Neutrophil (primary cell): ENCODE measurements around the gene RAET1G.

Experiments
- H3K27ac ChIP-seq: fragments of 200-600 bp; sonication (generic); 2 replicates; pipeline ENCODE4 v1.5.1; 2016; ENCODE audit warnings: mild to moderate bottlenecking, moderate library complexity
- H3K27me3 ChIP-seq: fragments of 200-600 bp; sonication (generic); 2 replicates; pipeline ENCODE4 v1.6.0; 2016; ENCODE audit warnings: mild to moderate bottlenecking
- H3K36me3 ChIP-seq: fragments of 200-600 bp; sonication (generic); 2 replicates; pipeline ENCODE4 v1.5.1; 2017
- H3K4me1 ChIP-seq, 2 experiments: fragments of 200-600 bp in 1 of 2; sonication (generic) in 1 of 2; 1 replicate in 1 of 2; 2 replicates in 1 of 2; pipeline versions ENCODE4 v1.5.1 to v1.6.1; 2013 to 2016; ENCODE audit warnings: low read depth in 1 of 2, low read length in 1 of 2, mild to moderate bottlenecking in 1 of 2, moderate library complexity in 1 of 2; ENCODE audit not compliant: control insufficient read depth in 1 of 2, insufficient read depth in 1 of 2
- H3K4me3 ChIP-seq, 2 experiments: fragments of 200-600 bp in 1 of 2; sonication (generic) in 1 of 2; 1 replicate in 1 of 2; 2 replicates in 1 of 2; pipeline ENCODE4 v1.5.1; 2013 to 2016; ENCODE audit warnings: low read depth in 1 of 2, low read length in 1 of 2, mild to moderate bottlenecking in 1 of 2, moderate library complexity in 1 of 2
- H3K9me3 ChIP-seq: fragments of 200-600 bp; sonication (generic); 2 replicates; pipeline ENCODE4 v1.5.1; 2016
- TF ChIP-seq, protein P1 (sequence below): fragments of 200-600 bp; sonication (generic); IDR thresholded peaks from 2 replicates; pipeline ENCODE4 v1.5.1; 2016; ENCODE audit warnings: antibody characterized with exemption

The RAET1G gene

DNA sequence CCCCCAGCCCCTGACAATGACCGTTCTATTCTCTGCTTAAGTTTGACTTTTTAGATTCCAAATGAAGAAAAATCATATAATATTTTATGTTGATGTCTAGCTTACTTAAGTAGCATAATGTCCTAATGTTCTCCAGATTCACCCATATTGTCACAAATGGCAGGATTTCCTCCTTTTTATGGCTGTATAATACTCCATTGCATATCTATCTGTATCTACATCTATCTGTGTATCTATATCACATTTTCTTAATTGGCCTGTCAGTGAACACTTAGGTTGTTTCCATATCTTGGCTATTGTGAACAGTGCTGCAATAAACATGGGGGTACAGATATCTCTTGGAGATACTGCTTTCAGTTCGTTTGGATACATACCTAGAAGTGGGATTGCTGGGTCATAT, 51.7 kb downstream of the RAET1G start:
- no peaks in the 10 kb centered on the region for H3K9me3 ChIP-seq
- peaks cover 63% of the 10 kb centered on the region for H3K27me3 ChIP-seq
- H3K4me3 ChIP-seq = no peak overlapping the region
- H3K4me1 ChIP-seq = no peaks in the 10 kb centered on the region
- no peaks in the 10 kb centered on the region for H3K36me3 ChIP-seq
- no peak overlapping the region for H3K27ac ChIP-seq
- TF ChIP-seq, protein P1, sequence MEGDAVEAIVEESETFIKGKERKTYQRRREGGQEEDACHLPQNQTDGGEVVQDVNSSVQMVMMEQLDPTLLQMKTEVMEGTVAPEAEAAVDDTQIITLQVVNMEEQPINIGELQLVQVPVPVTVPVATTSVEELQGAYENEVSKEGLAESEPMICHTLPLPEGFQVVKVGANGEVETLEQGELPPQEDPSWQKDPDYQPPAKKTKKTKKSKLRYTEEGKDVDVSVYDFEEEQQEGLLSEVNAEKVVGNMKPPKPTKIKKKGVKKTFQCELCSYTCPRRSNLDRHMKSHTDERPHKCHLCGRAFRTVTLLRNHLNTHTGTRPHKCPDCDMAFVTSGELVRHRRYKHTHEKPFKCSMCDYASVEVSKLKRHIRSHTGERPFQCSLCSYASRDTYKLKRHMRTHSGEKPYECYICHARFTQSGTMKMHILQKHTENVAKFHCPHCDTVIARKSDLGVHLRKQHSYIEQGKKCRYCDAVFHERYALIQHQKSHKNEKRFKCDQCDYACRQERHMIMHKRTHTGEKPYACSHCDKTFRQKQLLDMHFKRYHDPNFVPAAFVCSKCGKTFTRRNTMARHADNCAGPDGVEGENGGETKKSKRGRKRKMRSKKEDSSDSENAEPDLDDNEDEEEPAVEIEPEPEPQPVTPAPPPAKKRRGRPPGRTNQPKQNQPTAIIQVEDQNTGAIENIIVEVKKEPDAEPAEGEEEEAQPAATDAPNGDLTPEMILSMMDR = no peak

DNA sequence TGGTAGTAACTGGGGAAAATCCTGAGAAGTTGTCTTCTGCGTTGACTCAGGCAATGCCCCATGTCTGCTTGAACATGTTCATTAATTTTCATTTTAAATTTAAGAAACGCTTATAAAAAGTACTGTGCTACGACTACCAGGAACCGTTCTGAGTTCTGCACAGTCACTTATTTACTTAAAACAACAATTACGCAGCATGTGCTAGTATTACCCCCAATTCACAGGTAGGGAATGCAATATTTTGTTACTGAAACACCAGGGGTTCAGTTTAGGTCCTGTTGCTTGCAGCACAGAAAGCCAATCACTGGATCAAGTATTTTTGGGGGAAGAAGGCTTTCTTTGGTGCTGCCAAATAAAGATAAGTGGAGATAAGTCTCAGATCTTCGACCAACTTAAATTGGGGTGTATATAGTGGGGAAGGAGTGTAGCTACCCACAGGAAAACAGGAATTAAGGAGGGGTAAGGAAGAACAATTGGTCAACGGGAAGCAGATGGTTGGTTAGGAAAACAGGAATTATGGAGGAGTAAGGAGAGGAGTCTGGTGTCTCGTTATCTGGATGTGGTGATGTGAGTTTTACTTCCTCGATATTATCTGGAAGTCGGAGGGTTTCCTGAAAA, 53.5 kb downstream of the RAET1G start:
- H3K27ac ChIP-seq = no peak overlapping the region

DNA sequence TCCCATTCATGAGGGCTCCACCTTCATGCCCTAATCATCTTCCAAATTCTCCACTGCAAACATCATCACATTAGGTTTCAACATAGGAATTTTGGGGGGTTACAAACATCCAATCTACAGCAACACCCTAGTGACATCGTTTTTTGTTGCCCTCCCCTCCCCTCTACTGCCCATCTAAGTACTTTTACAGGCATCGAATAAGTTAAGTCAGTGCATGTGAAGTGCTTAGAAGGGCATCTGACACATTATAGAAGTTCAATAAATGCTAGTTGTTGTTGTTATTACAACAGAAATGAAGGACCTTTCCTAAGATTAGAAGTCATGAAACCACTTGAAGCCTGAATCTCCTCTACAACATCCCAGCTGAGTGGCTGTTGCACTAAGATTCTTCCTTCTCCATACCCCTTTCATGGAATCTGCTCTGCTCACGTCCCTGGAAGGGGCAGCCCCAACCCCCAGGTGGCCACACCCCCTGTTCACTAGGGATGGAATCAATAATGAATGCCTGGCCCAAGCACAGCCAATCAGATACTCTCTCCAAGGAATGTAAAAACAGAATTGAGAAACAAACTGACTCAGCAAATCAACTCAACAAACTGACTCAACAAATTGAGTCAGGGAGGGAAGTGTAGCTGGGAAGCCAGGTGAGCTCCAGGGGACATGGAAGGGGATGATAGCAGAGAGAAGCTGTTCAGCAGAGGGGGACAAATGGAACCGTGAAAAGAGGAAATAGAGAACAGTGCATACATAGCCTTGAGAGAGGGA, 54.9 kb downstream of the RAET1G start:
- peaks cover 15 to 17% of the 10 kb centered on the region in 2 experiments for H3K4me1 ChIP-seq
- no peaks in the 10 kb centered on the region for H3K36me3 ChIP-seq
- no peak overlapping the region for H3K27ac ChIP-seq
- no peak overlapping the region for H3K4me3 ChIP-seq
- TF ChIP-seq, protein P1 = no peak
- H3K27me3 ChIP-seq = peaks cover 69% of the 10 kb centered on the region
- H3K9me3 ChIP-seq = no peaks in the 10 kb centered on the region

More for the DNA sequence above, 53.5 kb downstream of the RAET1G start:
- Histone ChIP-seq H3K27me3 (peaks cover 68% of the 10 kb centered on the region), H3K4me1 (peaks cover 4 to 5% of the 10 kb centered on the region in 2 experiments), H3K36me3 (no peaks in the 10 kb centered on the region), H3K9me3 (no peaks in the 10 kb centered on the region), H3K4me3 (no peak overlapping the region)
- TF ChIP-seq, protein P1 = no peak
